Measurements from ENCODE around the gene PRXL2B. TPM values are rescaled to one million over a fixed set of nuclear protein-coding genes. Genes with fewer than 3 reads are reported as not detected.

Gene PRXL2B
- total and polyA plus RNA-seq, 10 of the 15 experiments (the other 5 are each of a cell fraction or from before 2014, with no cell fraction given), result 0.44 to 5.6 (median 4.0) TPM

DNA sequence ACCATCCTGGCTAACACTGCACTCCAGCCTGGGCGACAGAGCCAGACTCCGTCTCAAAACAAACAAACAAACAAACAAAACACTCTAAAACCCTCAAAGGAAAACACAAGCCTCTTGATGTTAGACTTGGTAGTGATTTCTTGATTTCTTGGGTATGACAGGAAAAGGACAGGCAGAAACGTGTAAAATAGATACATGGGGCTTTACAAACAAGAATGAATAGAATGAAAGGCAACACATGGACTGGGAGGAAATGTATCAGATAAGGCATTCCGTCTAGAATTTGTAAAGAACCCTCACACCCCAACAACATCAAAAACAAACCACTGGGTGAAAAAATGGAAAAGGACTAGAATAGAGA lies 7.8 kb upstream of the PRXL2B start:
- 22% methylated on average over 4 of the region's 4 CpGs for WGBS (ENCODE audit: insufficient coverage, insufficient replicate concordance, low lambda C conversion rate, missing lambda C conversion rate)
- no peaks in the 10 kb centered on the region; the same call in 2 of the 3 replicates for H3K9me3 ChIP-seq (replicated peaks; ENCODE audit: control insufficient read depth, insufficient read depth, low read length)
- peaks cover 53% of the 10 kb centered on the region for H3K4me1 ChIP-seq (ENCODE audit: control insufficient read depth, insufficient read depth, low read length)
- no TSS peak for BruUV-seq (replicated peaks)
- H3K27ac ChIP-seq (ENCODE audit: control insufficient read depth, insufficient read depth), result peak overlapping the region; percentile 99
- intact Hi-C loops (cut with micrococcal nuclease; ENCODE audit: unreplicated experiment) (loop anchor here (1.0 kb wide), 1 partner anchor 22 kb away; the partner anchor contains the start of gene TNFRSF14), in situ Hi-C loops (cut with MboI) (no loop called here)
- ChIA-PET POLR2A (interaction anchor here (0.6 to 5.1 kb wide), 5 partner anchors 7 to 354 kb away, joined by 3 to 62 read pairs (median 32); partner anchors contain the start of genes PANK4, PRXL2B and TNFRSF14), RAD21 (ENCODE audit: unreplicated experiment) (interaction anchor here (0.9 to 5.2 kb wide), 7 partner anchors 7 to 166 kb away, joined by 3 to 39 read pairs (median 5); partner anchors contain the start of genes PANK4, PEX10, PRXL2B and TNFRSF14), CTCF (interaction anchor here (2.4 to 3.1 kb wide), 4 partner anchors 17 to 31 kb away, joined by 7 to 18 read pairs (median 11); partner anchors contain the start of gene TNFRSF14), SMC1A (ENCODE audit: uncharacterized antibody, unreplicated experiment) (interaction anchor here (3.1 kb wide), 2 partner anchors 23 to 30 kb away, joined by 19 to 28 read pairs; partner anchors contain the start of gene TNFRSF14)
- DNase-seq (ENCODE audit: low read depth, low spot score) (no peak), ATAC-seq (no peak), FAIRE-seq (no peak)
- H3K79me2 ChIP-seq (ENCODE audit: control insufficient read depth, insufficient read depth, low read length), result peaks cover 3% of the 10 kb centered on the region
- H3K36me3 ChIP-seq (ENCODE audit: control insufficient read depth in 2 of 2, insufficient read depth in 2 of 2, low read length in 1 of 2), result 0 out of 4 replicates have a peak, but pooled peaks cover 0 to 2% of the 10 kb centered on the region in 2 experiments
- peak overlapping the region; percentile 93 for H3K9ac ChIP-seq (ENCODE audit: control insufficient read depth, insufficient read depth, low read length)
- peak overlapping the region; percentile 89 for H3K4me2 ChIP-seq (ENCODE audit: control insufficient read depth, insufficient read depth)
- no peak overlapping the region for H2AFZ ChIP-seq (ENCODE audit: control insufficient read depth, low read depth, low read length)
- H3K27me3 ChIP-seq (replicated peaks in 1 of 2; ENCODE audit: control insufficient read depth in 2 of 2, insufficient read depth in 2 of 2, low read length in 1 of 2), result no peaks in the 10 kb centered on the region
- H3K4me3 ChIP-seq, result peak overlapping the region; percentile 68
- H4K20me1 ChIP-seq (ENCODE audit: control insufficient read depth, insufficient read depth), result no peaks in the 10 kb centered on the region
- TF ChIP-seq TBL1XR1 (IDR thresholded peaks at IDR 0.05; ENCODE audit: low read depth, low read length) (no peak), EP300 (IDR thresholded peaks at IDR 0.05; ENCODE audit: borderline replicate concordance in 1 of 2, control insufficient read depth in 1 of 2, low read depth in 2 of 2, low read length in 2 of 2) (no peak), BACH1 (IDR thresholded peaks at IDR 0.05; ENCODE audit: borderline replicate concordance) (no peak), SIX5 (IDR thresholded peaks at IDR 0.05; ENCODE audit: low read depth, low read length, severe bottlenecking) (no peak), ZZZ3 (IDR thresholded peaks at IDR 0.05; ENCODE audit: control insufficient read depth, insufficient read length, low read depth) (no peak), NBN (IDR thresholded peaks at IDR 0.05) (no peak), IRF4 (IDR thresholded peaks at IDR 0.05; ENCODE audit: low read depth, low read length) (no peak), ETV6 (conservative IDR thresholded peaks at IDR 0.05 in 1 of 2, IDR thresholded peaks at IDR 0.05 in 1 of 2; ENCODE audit: borderline replicate concordance in 1 of 2, low read depth in 1 of 2) (no peak), REST (IDR thresholded peaks at IDR 0.05; ENCODE audit: low read depth, low read length) (no peak), HDAC6 (IDR thresholded peaks at IDR 0.05; ENCODE audit: unreplicated experiment) (no peak), ZNF592 (IDR thresholded peaks at IDR 0.05) (no peak)
- TF ChIP-seq, protein P1, sequence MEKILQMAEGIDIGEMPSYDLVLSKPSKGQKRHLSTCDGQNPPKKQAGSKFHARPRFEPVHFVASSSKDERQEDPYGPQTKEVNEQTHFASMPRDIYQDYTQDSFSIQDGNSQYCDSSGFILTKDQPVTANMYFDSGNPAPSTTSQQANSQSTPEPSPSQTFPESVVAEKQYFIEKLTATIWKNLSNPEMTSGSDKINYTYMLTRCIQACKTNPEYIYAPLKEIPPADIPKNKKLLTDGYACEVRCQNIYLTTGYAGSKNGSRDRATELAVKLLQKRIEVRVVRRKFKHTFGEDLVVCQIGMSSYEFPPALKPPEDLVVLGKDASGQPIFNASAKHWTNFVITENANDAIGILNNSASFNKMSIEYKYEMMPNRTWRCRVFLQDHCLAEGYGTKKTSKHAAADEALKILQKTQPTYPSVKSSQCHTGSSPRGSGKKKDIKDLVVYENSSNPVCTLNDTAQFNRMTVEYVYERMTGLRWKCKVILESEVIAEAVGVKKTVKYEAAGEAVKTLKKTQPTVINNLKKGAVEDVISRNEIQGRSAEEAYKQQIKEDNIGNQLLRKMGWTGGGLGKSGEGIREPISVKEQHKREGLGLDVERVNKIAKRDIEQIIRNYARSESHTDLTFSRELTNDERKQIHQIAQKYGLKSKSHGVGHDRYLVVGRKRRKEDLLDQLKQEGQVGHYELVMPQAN (conservative IDR thresholded peaks at IDR 0.05), result 0 out of 2 replicates have a peak, but pooled peaks have one; percentile 5

Data from GM12878 (cell line).